ENCODE measurements around the gene ATP2B1.
"Not testable (repeated sequence)": the region's sequence is repeated elsewhere in the genome, so short reads cannot be mapped to it uniquely, and the experiment has no call there.

Gene ATP2B1

GRCh38 chr12:89717759-89718523 lies 9.3 kb upstream of the ATP2B1 start:
- no peak for DNase-seq (ENCODE audit: low read depth in 2 of 3, low spot score in 2 of 3)

- no peak for DNase-seq (ENCODE audit: low read depth in 2 of 3, low spot score in 2 of 3)
These were observed 4.1 kb upstream of the ATP2B1 start for GRCh38 chr12:89712706-89713105.

GRCh38 chr12:89710873-89711750 lies 2.5 kb upstream of the ATP2B1 start:
- no peak for DNase-seq (ENCODE audit: low read depth in 2 of 3, low spot score in 2 of 3)

DNA sequence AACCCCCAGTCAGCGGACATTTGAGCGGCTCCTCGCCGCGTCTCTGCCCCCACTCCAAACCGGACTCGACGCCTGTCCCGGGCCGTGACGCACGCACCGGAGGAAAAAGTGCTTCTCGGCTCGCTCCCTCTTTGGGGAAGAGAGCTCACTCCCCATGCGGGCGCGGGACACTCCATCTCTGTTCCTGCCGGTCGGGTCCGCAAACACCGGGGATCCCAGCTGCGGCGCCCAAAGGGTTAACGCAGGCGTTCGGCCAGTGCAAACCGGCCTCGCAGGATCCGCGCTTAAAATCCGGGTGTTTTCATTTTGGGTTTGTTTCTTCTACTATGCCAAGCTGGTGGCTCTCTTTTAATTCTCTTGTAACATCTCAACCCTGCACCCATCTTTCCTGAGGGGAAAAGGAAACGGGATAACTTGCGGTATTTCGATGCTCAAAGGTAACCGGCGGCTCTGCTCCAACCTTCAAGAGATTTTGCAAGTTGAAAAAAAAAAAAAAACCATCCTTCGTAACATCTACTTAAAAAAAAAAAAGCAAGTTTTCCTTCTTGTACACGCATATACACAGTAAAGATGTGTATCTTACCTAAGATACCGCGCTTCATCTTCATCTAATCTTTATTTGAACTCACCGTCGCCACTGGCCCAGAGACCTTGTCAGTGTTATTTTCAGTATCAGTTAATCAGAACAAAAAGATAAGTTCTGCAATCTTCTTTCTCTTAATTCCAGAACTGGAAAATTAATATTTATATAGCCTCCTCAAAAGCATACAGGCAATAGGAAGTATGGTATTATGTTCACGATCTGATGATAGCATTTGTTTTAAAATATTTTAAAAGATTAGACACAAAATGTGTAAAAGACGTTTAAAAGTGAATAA lies 1.6 kb upstream of the ATP2B1 start:
- peak in 1 of 3 experiments; percentile 30 for DNase-seq (ENCODE audit: low read depth in 2 of 3, low spot score in 2 of 3)

GRCh38 chr12:89709157-89709994 lies 738 bp upstream of the ATP2B1 start:
- DNase-seq (ENCODE audit: low read depth in 2 of 3, low spot score in 2 of 3), result peak; percentile 93 to 97 (median 96)

GRCh38 chr12:89707703-89708564 lies 704 bp downstream of the ATP2B1 start:
- peak; percentile 19 to 33 (median 23) for DNase-seq (ENCODE audit: low read depth in 2 of 3, low spot score in 2 of 3)

DNA sequence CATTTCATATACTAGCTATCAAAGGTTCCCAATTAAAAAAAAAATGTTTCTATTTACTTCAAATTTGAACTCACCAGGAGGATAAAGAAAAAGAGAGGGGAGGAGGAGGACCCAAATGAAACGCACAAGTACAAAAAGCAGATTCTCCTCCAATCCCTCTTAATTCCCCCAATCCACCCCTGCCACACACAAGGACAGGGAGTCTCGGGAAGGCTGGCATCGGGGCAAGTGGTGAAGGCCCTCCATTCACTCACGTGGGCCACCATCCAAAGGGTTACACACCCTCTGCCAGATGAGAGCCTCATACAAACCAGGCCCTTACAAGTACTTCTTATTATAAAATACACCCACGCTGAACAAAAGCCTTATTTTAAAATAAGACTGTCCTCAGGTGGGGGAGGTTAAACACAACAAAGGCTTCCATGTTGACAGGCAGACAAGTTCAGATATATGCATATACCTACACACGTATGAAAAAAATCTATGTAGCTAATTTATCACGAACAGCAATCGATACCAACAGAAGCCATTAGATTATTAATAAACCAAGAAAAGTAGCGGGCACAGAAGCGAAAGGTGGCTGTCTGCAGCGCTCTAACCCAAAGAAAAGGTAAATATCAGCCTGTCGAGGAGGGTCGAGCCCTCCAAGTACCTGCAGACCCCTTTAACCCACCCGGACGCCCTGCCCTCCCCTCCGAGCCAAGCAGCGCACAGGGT lies 1.5 kb downstream of the ATP2B1 start:
- no peak for DNase-seq (ENCODE audit: low read depth in 2 of 3, low spot score in 2 of 3)

DNA sequence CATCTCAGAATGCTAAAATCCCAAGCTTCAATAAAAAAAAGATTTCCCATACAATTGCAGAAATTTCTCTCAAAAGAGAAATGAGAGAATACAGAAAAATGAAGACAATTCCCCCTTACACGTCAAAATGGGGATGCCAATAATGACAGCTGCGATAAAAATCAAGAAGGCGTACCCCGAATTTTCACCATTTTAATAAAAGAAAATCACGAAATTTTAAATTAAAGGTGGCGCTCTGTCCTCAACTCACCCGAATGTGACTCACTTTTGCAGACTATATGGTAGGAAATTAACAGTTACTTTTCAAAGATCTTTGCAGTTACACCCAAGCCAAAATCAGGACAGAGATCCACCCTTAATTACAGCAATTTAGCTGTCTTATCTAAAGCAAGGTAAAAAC lies 2.1 kb downstream of the ATP2B1 start:
- no peak for DNase-seq (ENCODE audit: low read depth in 2 of 3, low spot score in 2 of 3)

DNA sequence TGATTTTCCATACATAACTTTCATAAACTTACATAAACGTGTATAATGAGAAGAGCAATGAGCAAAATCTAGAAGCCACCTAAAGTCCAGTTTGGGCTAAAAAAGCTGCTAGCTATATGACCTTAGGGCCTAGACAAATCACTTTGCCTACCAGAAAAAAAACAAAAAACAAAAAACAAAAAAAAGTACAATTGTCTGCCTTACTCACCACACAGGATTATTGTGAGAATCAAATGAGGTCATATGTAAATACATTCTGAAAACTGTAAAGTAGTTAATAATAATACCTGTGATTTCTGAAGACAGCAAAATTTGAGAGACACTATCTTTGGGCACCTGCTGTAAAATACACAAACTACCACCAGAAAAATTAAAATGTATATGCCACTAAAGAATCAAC lies 4.2 kb downstream of the ATP2B1 start:
- no peak for DNase-seq (ENCODE audit: low read depth in 2 of 3, low spot score in 2 of 3)

DNA sequence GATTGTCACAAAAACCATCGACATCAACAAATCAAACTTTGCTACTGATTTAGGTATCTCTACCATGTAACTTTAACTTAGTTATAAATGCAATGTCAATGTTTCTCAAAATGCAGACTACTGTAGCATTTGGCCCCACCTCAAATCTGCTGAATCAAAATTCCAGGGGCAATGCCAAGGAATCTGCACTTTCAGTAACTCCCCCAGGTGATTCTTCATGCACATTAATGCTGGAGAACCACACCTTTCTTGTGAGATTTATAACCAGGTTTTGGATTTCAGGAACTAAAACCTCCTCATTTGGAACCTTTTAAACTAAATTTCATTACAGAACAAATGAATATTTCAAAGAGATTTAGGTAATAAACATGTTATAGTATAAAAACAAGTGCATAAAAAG lies 4.9 kb downstream of the ATP2B1 start:
- no peak for DNase-seq (ENCODE audit: low read depth in 2 of 3, low spot score in 2 of 3)

DNA sequence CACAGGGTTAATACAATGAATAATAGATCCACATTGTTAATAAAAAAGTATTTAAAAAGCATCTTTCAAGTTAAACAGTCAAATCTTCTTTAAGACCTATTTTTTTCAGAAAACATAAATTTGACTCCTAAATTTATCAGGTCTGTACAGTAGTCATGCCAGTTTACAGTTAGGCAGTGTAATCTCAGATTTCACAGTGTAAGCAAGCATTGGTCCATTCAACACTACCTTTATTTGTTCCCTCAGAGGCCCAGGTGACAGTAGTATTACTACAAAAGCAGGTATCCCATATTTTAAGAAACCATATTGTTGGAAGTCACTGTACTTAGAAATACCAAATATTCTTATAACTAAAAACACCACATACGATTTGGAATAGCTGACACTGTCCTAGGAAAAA lies 6.1 kb downstream of the ATP2B1 start:
- DNase-seq (ENCODE audit: low read depth in 2 of 3, low spot score in 2 of 3), result no peak

- DNase-seq (ENCODE audit: low read depth in 2 of 3, low spot score in 2 of 3), result no peak
These were observed 6.9 kb downstream of the ATP2B1 start for GRCh38 chr12:89701606-89702206.

DNA sequence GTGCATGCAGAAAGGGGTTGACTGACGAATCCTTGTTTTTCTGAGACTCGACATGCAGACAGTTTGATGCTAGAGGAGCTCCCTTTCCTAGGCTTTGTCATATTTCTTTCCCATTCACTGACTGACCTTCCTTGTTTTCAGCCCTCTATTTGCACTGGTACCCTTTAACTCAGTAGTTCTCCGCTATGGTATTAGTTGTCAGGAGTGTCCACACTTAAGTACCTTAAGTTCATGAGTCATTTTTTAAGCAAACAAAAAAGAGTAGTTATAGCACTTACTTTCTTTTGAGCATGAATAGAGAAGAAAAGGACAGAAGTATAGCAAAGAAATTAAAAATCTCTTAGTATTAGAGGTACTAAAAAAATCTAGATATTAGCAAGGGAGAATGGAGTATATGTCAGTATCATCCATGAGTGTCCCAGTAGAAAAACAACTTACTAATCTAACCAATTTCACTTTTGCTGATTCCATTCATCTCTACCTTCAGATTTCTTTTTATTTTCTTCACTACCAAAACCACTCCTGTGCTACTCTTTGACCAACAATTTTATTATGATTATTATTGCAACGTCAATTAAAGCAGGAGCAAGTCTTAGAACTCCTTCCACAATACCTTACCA lies 8.3 kb downstream of the ATP2B1 start:
- no peak for DNase-seq (ENCODE audit: low read depth in 2 of 3, low spot score in 2 of 3)

- no peak for DNase-seq (ENCODE audit: low read depth in 2 of 3, low spot score in 2 of 3)
These were observed 10.0 kb downstream of the ATP2B1 start for GRCh38 chr12:89698607-89699006.

- DNase-seq (ENCODE audit: low read depth in 2 of 3, low spot score in 2 of 3), result not testable (repeated sequence)
These were observed 10.9 kb downstream of the ATP2B1 start for GRCh38 chr12:89697728-89698127.

DNA sequence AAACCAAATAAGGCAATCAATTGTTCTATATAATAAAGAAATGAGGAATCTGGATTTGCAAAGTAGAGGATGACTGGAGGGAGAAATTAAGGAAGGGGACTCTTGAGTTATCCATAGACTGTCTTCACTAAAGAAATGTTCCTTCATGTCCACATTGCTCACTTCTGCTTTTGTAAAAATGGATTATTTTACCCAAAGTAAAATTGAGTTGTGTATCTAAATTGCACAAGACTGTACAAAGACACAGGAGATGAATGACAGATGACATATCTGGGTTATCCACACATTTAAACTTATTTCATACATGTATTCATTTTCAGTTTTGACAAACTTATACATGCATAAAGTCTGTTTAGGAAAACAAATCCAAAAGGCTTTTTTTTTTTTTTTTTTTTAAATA lies 11.3 kb downstream of the ATP2B1 start:
- DNase-seq (ENCODE audit: low read depth in 2 of 3, low spot score in 2 of 3), result no peak

GRCh38 chr12:89695830-89696229 lies 12.8 kb downstream of the ATP2B1 start:
- DNase-seq (ENCODE audit: low read depth in 2 of 3, low spot score in 2 of 3), result no peak

GRCh38 chr12:89695100-89695499 lies 13.5 kb downstream of the ATP2B1 start:
- DNase-seq (ENCODE audit: low read depth in 2 of 3, low spot score in 2 of 3), result no peak
